Neural cell (in vitro differentiated cells): ENCODE results near the gene CFB. TPM values are rescaled to one million over a fixed set of nuclear protein-coding genes. Genes with fewer than 3 reads are reported as not detected.
"Not testable (repeated sequence)": the region's sequence is repeated elsewhere in the genome, so short reads cannot be mapped to it uniquely, and the experiment has no call there.

Experiments used
- H2AFZ ChIP-seq: fragments of 200-600, 300-800 bp; sonication (generic), shearing (Covaris generic); 2 replicates; pipeline ENCODE4 v1.6.0; 2014; ENCODE audit warnings: low read depth, mild to moderate bottlenecking, antibody characterized with exemption, low read length, moderate library complexity
- H3F3A ChIP-seq: fragments of 200-600 bp; shearing (Covaris generic); 2 replicates; pipeline ENCODE4 v1.6.1; 2016; ENCODE audit warnings: mild to moderate bottlenecking, moderate library complexity, mixed read lengths, antibody characterized with exemption, low read length; ENCODE audit not compliant: insufficient read depth, poor library complexity, severe bottlenecking
- H3K27ac ChIP-seq: fragments of 200-600, 300-800 bp; sonication (generic), shearing (Covaris generic); 2 replicates; pipeline ENCODE4 v1.5.1; 2014; ENCODE audit warnings: mild to moderate bottlenecking, low read length, moderate library complexity
- H3K27me3 ChIP-seq: fragments of 300-800, 200-600 bp; sonication (generic), shearing (Covaris generic); 2 replicates; pipeline ENCODE4 v1.6.0; 2014; ENCODE audit warnings: mild to moderate bottlenecking, low read depth, low read length, moderate library complexity; ENCODE audit not compliant: insufficient read depth
- H3K36me3 ChIP-seq: fragments of 300-800, 200-600 bp; sonication (generic), shearing (Covaris generic); 2 replicates; pipeline ENCODE4 v1.5.1; 2014; ENCODE audit warnings: mild to moderate bottlenecking, antibody characterized with exemption, low read length, moderate library complexity; ENCODE audit not compliant: insufficient read depth
- H3K4me2 ChIP-seq: fragments of 300-800, 200-600 bp; sonication (generic), shearing (Covaris generic); 2 replicates; pipeline ENCODE4 v1.6.0; 2014; ENCODE audit warnings: mild to moderate bottlenecking, low read length
- H3K4me3 ChIP-seq: fragments of 300-800, 200-600 bp; sonication (generic), shearing (Covaris generic); 2 replicates; pipeline ENCODE4 v1.5.1; 2014; ENCODE audit warnings: mild to moderate bottlenecking, low read length, moderate library complexity
- H3K79me2 ChIP-seq: fragments of 200-600 bp; shearing (Covaris generic); replicated peaks from 2 replicates; pipeline ENCODE4 v1.6.0; 2014; ENCODE audit warnings: mild to moderate bottlenecking, low read length, moderate library complexity; ENCODE audit not compliant: insufficient read depth
- H3K9ac ChIP-seq: fragments of 300-800, 200-600 bp; sonication (generic), shearing (Covaris generic); 2 replicates; pipeline ENCODE4 v1.6.1; 2016; ENCODE audit warnings: mild to moderate bottlenecking, low read length, mixed read lengths
- H3K9me2 ChIP-seq: fragments of 200-600 bp; shearing (Covaris generic); 2 replicates; pipeline ENCODE4 v1.6.1; 2016; ENCODE audit warnings: mild to moderate bottlenecking, low read length, mixed read lengths; ENCODE audit not compliant: insufficient read depth
- H3K9me3 ChIP-seq: fragments of 200-600, 300-800 bp; sonication (generic), shearing (Covaris generic); 2 replicates; pipeline ENCODE4 v1.6.1; 2016; ENCODE audit warnings: mild to moderate bottlenecking, mixed run types, low read length, moderate library complexity, mixed read lengths
- H4K20me1 ChIP-seq: fragments of 200-600 bp; shearing (Covaris generic); 2 replicates; pipeline ENCODE4 v1.6.1; 2016; ENCODE audit warnings: mild to moderate bottlenecking, mixed run types; ENCODE audit not compliant: insufficient read depth
- EP300 ChIP-seq: fragments of 450-650 bp; conservative IDR thresholded peaks from 2 replicates; pipeline ENCODE4 v1.6.1; 2014; ENCODE audit warnings: antibody characterized with exemption, mild to moderate bottlenecking, moderate library complexity; ENCODE audit not compliant: poor library complexity, severe bottlenecking
- EZH2 ChIP-seq: fragments of 200-600, 300-800 bp; shearing (Covaris generic), sonication (generic); IDR thresholded peaks from 2 replicates; pipeline ENCODE4 v1.6.1; 2014; ENCODE audit warnings: antibody characterized with exemption, low read length, borderline replicate concordance, mild to moderate bottlenecking; ENCODE audit not compliant: insufficient read depth, poor library complexity, severe bottlenecking
- MXI1 ChIP-seq: fragments of 450-650 bp; conservative IDR thresholded peaks from 2 replicates; pipeline ENCODE4 v1.6.1; 2014; ENCODE audit warnings: antibody characterized with exemption, mild to moderate bottlenecking; ENCODE audit not compliant: poor library complexity, severe bottlenecking
- POLR2AphosphoS5 ChIP-seq: IDR thresholded peaks from 2 replicates; pipeline ENCODE4 v1.6.1; 2012
- RAD21 ChIP-seq: fragments of 450-650 bp; conservative IDR thresholded peaks from 2 replicates; pipeline ENCODE4 v1.6.1; 2014; ENCODE audit warnings: antibody characterized with exemption, mild to moderate bottlenecking, moderate library complexity
- SMC3 ChIP-seq: fragments of 450-650 bp; conservative IDR thresholded peaks from 2 replicates; pipeline ENCODE4 v1.6.1; 2014; ENCODE audit warnings: antibody characterized with exemption, mild to moderate bottlenecking, moderate library complexity; ENCODE audit not compliant: poor library complexity
- TAF1 ChIP-seq: IDR thresholded peaks from 2 replicates; pipeline ENCODE4 v1.6.1; 2012; ENCODE audit warnings: low read depth
- polyA plus RNA-seq: library from polyadenylated mRNA; depleted of rRNA; stranded (reverse); fragments of >200 nt; gene quantifications from 2 replicates; pipeline ENCODE4 v1.2.3, GENCODE V29; 2014
- TF ChIP-seq, protein P1 (sequence below): fragments of 450-650 bp; IDR thresholded peaks from 2 replicates; pipeline ENCODE4 v1.5.1; 2014; ENCODE audit warnings: antibody characterized with exemption, mild to moderate bottlenecking, moderate library complexity; ENCODE audit not compliant: poor library complexity, severe bottlenecking
- TF ChIP-seq, protein P2 (sequence below): IDR thresholded peaks from 2 replicates; pipeline ENCODE4 v1.6.1; 2012; ENCODE audit warnings: borderline replicate concordance

CFB gene
- polyA plus RNA-seq, 1 donor from 2014 or later, result 0.97 TPM

- H2AFZ ChIP-seq, result peak overlapping the region; percentile 81
Measured at GRCh38 chr6:31972709-31973350, 26.9 kb downstream of the CFB start.

DNA sequence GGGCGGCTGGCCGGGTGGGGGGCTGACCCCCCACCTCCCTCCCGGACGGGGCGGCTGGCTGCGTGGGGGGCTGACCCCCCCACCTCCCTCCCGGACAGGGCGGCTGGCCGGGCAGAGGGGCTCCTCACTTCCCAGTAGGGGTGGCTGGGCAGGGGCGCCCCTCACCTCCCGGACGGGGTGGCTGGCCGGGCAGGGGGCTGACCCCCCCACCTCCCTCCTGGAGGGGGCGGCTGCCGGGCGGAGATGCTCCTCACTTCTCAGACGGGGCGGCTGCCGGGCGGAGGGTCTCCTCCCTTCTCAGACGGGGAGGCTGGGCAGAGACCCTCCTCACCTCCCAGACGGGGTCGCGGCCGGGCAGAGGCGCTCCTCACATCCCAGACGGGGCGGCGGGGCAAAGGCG is 30.2 kb downstream of the CFB start:
- not testable (repeated sequence) for H3K27ac ChIP-seq, H3K27me3 ChIP-seq, H3K9ac ChIP-seq, H3K9me3 ChIP-seq, H3K36me3 ChIP-seq, H4K20me1 ChIP-seq, H3K9me2 ChIP-seq, H3K4me3 ChIP-seq, H2AFZ ChIP-seq, H3F3A ChIP-seq, H3K4me2 ChIP-seq
- peaks cover 20% of the 10 kb centered on the region for H3K79me2 ChIP-seq

More at GRCh38 chr6:31972709-31973350, 26.9 kb downstream of the CFB start:
- TF ChIP-seq EP300 (no peak), POLR2AphosphoS5 (no peak), TAF1 (no peak), EZH2 (no peak), MXI1 (no peak), RAD21 (no peak), SMC3 (no peak)
- TF ChIP-seq, protein P1, sequence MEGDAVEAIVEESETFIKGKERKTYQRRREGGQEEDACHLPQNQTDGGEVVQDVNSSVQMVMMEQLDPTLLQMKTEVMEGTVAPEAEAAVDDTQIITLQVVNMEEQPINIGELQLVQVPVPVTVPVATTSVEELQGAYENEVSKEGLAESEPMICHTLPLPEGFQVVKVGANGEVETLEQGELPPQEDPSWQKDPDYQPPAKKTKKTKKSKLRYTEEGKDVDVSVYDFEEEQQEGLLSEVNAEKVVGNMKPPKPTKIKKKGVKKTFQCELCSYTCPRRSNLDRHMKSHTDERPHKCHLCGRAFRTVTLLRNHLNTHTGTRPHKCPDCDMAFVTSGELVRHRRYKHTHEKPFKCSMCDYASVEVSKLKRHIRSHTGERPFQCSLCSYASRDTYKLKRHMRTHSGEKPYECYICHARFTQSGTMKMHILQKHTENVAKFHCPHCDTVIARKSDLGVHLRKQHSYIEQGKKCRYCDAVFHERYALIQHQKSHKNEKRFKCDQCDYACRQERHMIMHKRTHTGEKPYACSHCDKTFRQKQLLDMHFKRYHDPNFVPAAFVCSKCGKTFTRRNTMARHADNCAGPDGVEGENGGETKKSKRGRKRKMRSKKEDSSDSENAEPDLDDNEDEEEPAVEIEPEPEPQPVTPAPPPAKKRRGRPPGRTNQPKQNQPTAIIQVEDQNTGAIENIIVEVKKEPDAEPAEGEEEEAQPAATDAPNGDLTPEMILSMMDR, result no peak
- TF ChIP-seq, protein P2, sequence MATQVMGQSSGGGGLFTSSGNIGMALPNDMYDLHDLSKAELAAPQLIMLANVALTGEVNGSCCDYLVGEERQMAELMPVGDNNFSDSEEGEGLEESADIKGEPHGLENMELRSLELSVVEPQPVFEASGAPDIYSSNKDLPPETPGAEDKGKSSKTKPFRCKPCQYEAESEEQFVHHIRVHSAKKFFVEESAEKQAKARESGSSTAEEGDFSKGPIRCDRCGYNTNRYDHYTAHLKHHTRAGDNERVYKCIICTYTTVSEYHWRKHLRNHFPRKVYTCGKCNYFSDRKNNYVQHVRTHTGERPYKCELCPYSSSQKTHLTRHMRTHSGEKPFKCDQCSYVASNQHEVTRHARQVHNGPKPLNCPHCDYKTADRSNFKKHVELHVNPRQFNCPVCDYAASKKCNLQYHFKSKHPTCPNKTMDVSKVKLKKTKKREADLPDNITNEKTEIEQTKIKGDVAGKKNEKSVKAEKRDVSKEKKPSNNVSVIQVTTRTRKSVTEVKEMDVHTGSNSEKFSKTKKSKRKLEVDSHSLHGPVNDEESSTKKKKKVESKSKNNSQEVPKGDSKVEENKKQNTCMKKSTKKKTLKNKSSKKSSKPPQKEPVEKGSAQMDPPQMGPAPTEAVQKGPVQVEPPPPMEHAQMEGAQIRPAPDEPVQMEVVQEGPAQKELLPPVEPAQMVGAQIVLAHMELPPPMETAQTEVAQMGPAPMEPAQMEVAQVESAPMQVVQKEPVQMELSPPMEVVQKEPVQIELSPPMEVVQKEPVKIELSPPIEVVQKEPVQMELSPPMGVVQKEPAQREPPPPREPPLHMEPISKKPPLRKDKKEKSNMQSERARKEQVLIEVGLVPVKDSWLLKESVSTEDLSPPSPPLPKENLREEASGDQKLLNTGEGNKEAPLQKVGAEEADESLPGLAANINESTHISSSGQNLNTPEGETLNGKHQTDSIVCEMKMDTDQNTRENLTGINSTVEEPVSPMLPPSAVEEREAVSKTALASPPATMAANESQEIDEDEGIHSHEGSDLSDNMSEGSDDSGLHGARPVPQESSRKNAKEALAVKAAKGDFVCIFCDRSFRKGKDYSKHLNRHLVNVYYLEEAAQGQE, result peak; percentile 4
- Histone ChIP-seq H3K27me3 (no peaks in the 10 kb centered on the region), H3K4me3 (peak overlapping the region; percentile 95), H3K79me2 (peaks cover 22% of the 10 kb centered on the region), H3K9me3 (no peaks in the 10 kb centered on the region), H4K20me1 (no peaks in the 10 kb centered on the region), H3F3A (no peaks in the 10 kb centered on the region), H3K9me2 (no peaks in the 10 kb centered on the region), H3K9ac (peak overlapping the region; percentile 93), H3K36me3 (no peaks in the 10 kb centered on the region), H3K27ac (peak overlapping the region; percentile 98), H3K4me2 (peak overlapping the region; percentile 85)
